Body of pancreas (tissue), 4 donors: Measurements from ENCODE around the gene GOLGA8B.
"Not testable (repeated sequence)": the region's sequence is repeated elsewhere in the genome, so short reads cannot be mapped to it uniquely, and the experiment has no call there.

Source experiments
- CTCF ChIP-seq, 7 experiments: fragments of 450-650 bp in 4 of 7; fragments of 200-600 bp in 3 of 7; sonication (generic) in 3 of 7; IDR thresholded peaks; one replicate each; pipeline ENCODE4 v1.5.1; 2016 to 2019; ENCODE audit warnings: antibody characterized with exemption in 7 of 7
- POLR2A ChIP-seq, 3 donors: fragments of 450-650 bp; IDR thresholded peaks; one replicate each; pipeline ENCODE4 v1.6.1; 2016; ENCODE audit warnings: antibody characterized with exemption in 3 of 3, mild to moderate bottlenecking in 2 of 3

GRCh38 chr15:34572921-34573320 lies 10.5 kb downstream of the GOLGA8B start:
- TF ChIP-seq CTCF, POLR2A (IDR thresholded peaks at IDR 0.05): not testable (repeated sequence)
